Measurements from ENCODE around the gene JARID2.

JARID2 gene

GRCh38 chr6:15361197-15361596, 115.3 kb downstream of the JARID2 start:
- Histone ChIP-seq H4K91ac (ENCODE audit: low read depth, low read length, poor library complexity) (no peak overlapping the region), H2AFZ (ENCODE audit: low read length) (no peak overlapping the region), H2BK15ac (ENCODE audit: low read length) (no peak overlapping the region), H2AK5ac (ENCODE audit: low read depth, low read length) (no peak overlapping the region), H3K4ac (ENCODE audit: low read length) (no peak overlapping the region), H3K9me3 (replicated peaks in 1 of 2; ENCODE audit: control insufficient read depth in 2 of 2, insufficient read depth in 1 of 2, low read depth in 1 of 2, low read length in 2 of 2) (no peaks in the 10 kb centered on the region), H3K14ac (ENCODE audit: low read length) (no peak overlapping the region), H2BK5ac (ENCODE audit: low read length) (no peak overlapping the region), H3K36me3 (replicated peaks in 1 of 2; ENCODE audit: control insufficient read depth in 2 of 2, insufficient read depth in 2 of 2, low read length in 2 of 2) (no peaks in the 10 kb centered on the region), H3K9ac (ENCODE audit: low read depth, low read length, poor library complexity) (no peak overlapping the region), H4K8ac (ENCODE audit: low read depth, low read length) (no peak overlapping the region), H2BK12ac (ENCODE audit: low read length) (no peak overlapping the region), H3K27ac (replicated peaks; ENCODE audit: low read length) (no peak overlapping the region), H3K79me1 (ENCODE audit: low read depth, low read length) (no peaks in the 10 kb centered on the region), H3K4me3 (ENCODE audit: low read length in 2 of 2) (no peak overlapping the region), H2BK120ac (ENCODE audit: low read depth, low read length) (no peak overlapping the region), H3K18ac (ENCODE audit: low read length) (no peak overlapping the region), H3K23ac (ENCODE audit: low read depth, low read length, poor library complexity) (no peak overlapping the region), H3K4me1 (ENCODE audit: control insufficient read depth in 2 of 2, insufficient read depth in 1 of 2, low read depth in 1 of 2, low read length in 2 of 2) (peaks cover 29 to 45% of the 10 kb centered on the region in 2 donors), H3K27me3 (ENCODE audit: control insufficient read depth in 3 of 3, insufficient read depth in 3 of 3, low read depth in 1 of 3, low read length in 3 of 3) (no peaks in the 10 kb centered on the region), H3K4me2 (ENCODE audit: insufficient read depth, low read length, poor library complexity, severe bottlenecking) (no peak overlapping the region)
- DNase-seq (ENCODE audit: low spot score): no peak
- WGBS, 2 donors (ENCODE audit: extremely low coverage in 2 of 2, insufficient read length in 2 of 2, insufficient replicate concordance in 1 of 2): no CpG with 5 or more reads among the region's 3 CpGs

- Histone ChIP-seq H2BK120ac (ENCODE audit: low read depth, low read length) (no peak overlapping the region), H2AFZ (ENCODE audit: low read length) (no peak overlapping the region), H4K91ac (ENCODE audit: low read depth, low read length, poor library complexity) (no peak overlapping the region), H2BK12ac (ENCODE audit: low read length) (no peak overlapping the region), H3K4me1 (ENCODE audit: control insufficient read depth in 2 of 2, insufficient read depth in 1 of 2, low read depth in 1 of 2, low read length in 2 of 2) (peaks cover 32 to 55% of the 10 kb centered on the region in 2 donors), H2BK15ac (ENCODE audit: low read length) (no peak overlapping the region), H2AK5ac (ENCODE audit: low read depth, low read length) (no peak overlapping the region), H3K4me3 (ENCODE audit: low read length in 2 of 2) (no peak overlapping the region), H3K4me2 (ENCODE audit: insufficient read depth, low read length, poor library complexity, severe bottlenecking) (no peak overlapping the region), H3K9me3 (replicated peaks in 1 of 2; ENCODE audit: control insufficient read depth in 2 of 2, insufficient read depth in 1 of 2, low read depth in 1 of 2, low read length in 2 of 2) (no peaks in the 10 kb centered on the region), H3K36me3 (replicated peaks in 1 of 2; ENCODE audit: control insufficient read depth in 2 of 2, insufficient read depth in 2 of 2, low read length in 2 of 2) (no peaks in the 10 kb centered on the region), H3K27me3 (ENCODE audit: control insufficient read depth in 3 of 3, insufficient read depth in 3 of 3, low read depth in 1 of 3, low read length in 3 of 3) (no peaks in the 10 kb centered on the region), H3K79me1 (ENCODE audit: low read depth, low read length) (no peaks in the 10 kb centered on the region), H2BK5ac (ENCODE audit: low read length) (no peak overlapping the region), H3K4ac (ENCODE audit: low read length) (no peak overlapping the region), H3K9ac (ENCODE audit: low read depth, low read length, poor library complexity) (no peak overlapping the region), H4K8ac (ENCODE audit: low read depth, low read length) (no peak overlapping the region), H3K23ac (ENCODE audit: low read depth, low read length, poor library complexity) (no peak overlapping the region), H3K14ac (ENCODE audit: low read length) (no peak overlapping the region), H3K18ac (ENCODE audit: low read length) (no peak overlapping the region), H3K27ac (replicated peaks; ENCODE audit: low read length) (no peak overlapping the region)
- no peak for DNase-seq (ENCODE audit: low spot score)
- 100% methylated on average over 2 of the region's 9 CpGs for WGBS, 2 donors (ENCODE audit: extremely low coverage in 2 of 2, insufficient read length in 2 of 2, insufficient replicate concordance in 1 of 2)
These were observed 116.6 kb downstream of the JARID2 start for GRCh38 chr6:15362274-15363160.

GRCh38 chr6:15363164-15363522, 117.3 kb downstream of the JARID2 start:
- no peak for DNase-seq (ENCODE audit: low spot score)
- no peak overlapping the region for H3K4ac ChIP-seq (ENCODE audit: low read length)
- H3K18ac ChIP-seq (ENCODE audit: low read length): no peak overlapping the region
- WGBS, 2 donors (ENCODE audit: extremely low coverage in 2 of 2, insufficient read length in 2 of 2, insufficient replicate concordance in 1 of 2): no CpG with 5 or more reads among the region's 3 CpGs
- H3K36me3 ChIP-seq (replicated peaks in 1 of 2; ENCODE audit: control insufficient read depth in 2 of 2, insufficient read depth in 2 of 2, low read length in 2 of 2): no peaks in the 10 kb centered on the region
- no peak overlapping the region for H3K23ac ChIP-seq (ENCODE audit: low read depth, low read length, poor library complexity)
- H3K9ac ChIP-seq (ENCODE audit: low read depth, low read length, poor library complexity): no peak overlapping the region
- H2BK5ac ChIP-seq (ENCODE audit: low read length): no peak overlapping the region
- H3K4me1 ChIP-seq (ENCODE audit: control insufficient read depth in 2 of 2, insufficient read depth in 1 of 2, low read depth in 1 of 2, low read length in 2 of 2): peaks cover 29 to 53% of the 10 kb centered on the region in 2 donors
- no peak overlapping the region for H4K91ac ChIP-seq (ENCODE audit: low read depth, low read length, poor library complexity)
- H2BK120ac ChIP-seq (ENCODE audit: low read depth, low read length): no peak overlapping the region
- no peak overlapping the region for H4K8ac ChIP-seq (ENCODE audit: low read depth, low read length)
- H3K14ac ChIP-seq (ENCODE audit: low read length): no peak overlapping the region
- H3K27ac ChIP-seq (replicated peaks; ENCODE audit: low read length): no peak overlapping the region
- H2BK12ac ChIP-seq (ENCODE audit: low read length): no peak overlapping the region
- H3K4me3 ChIP-seq (ENCODE audit: low read length in 2 of 2): no peak overlapping the region
- H3K9me3 ChIP-seq (replicated peaks in 1 of 2; ENCODE audit: control insufficient read depth in 2 of 2, insufficient read depth in 1 of 2, low read depth in 1 of 2, low read length in 2 of 2): no peaks in the 10 kb centered on the region
- H3K4me2 ChIP-seq (ENCODE audit: insufficient read depth, low read length, poor library complexity, severe bottlenecking): no peak overlapping the region
- no peak overlapping the region for H2BK15ac ChIP-seq (ENCODE audit: low read length)
- H2AK5ac ChIP-seq (ENCODE audit: low read depth, low read length): no peak overlapping the region
- H3K79me1 ChIP-seq (ENCODE audit: low read depth, low read length): no peaks in the 10 kb centered on the region
- no peak overlapping the region for H2AFZ ChIP-seq (ENCODE audit: low read length)
- no peaks in the 10 kb centered on the region for H3K27me3 ChIP-seq (ENCODE audit: control insufficient read depth in 3 of 3, insufficient read depth in 3 of 3, low read depth in 1 of 3, low read length in 3 of 3)

GRCh38 chr6:15363523-15364400, 117.9 kb downstream of the JARID2 start:
- H3K27ac ChIP-seq (replicated peaks; ENCODE audit: low read length): no peak overlapping the region

More at GRCh38 chr6:15363523-15364400, 117.9 kb downstream of the JARID2 start:
- no CpG with 5 or more reads among the region's 9 CpGs for WGBS, 2 donors (ENCODE audit: extremely low coverage in 2 of 2, insufficient read length in 2 of 2, insufficient replicate concordance in 1 of 2)
- Histone ChIP-seq H3K14ac (ENCODE audit: low read length) (no peak overlapping the region), H3K27me3 (ENCODE audit: control insufficient read depth in 3 of 3, insufficient read depth in 3 of 3, low read depth in 1 of 3, low read length in 3 of 3) (no peaks in the 10 kb centered on the region), H2BK15ac (ENCODE audit: low read length) (no peak overlapping the region), H2BK12ac (ENCODE audit: low read length) (no peak overlapping the region), H3K9ac (ENCODE audit: low read depth, low read length, poor library complexity) (no peak overlapping the region), H2BK5ac (ENCODE audit: low read length) (no peak overlapping the region), H3K9me3 (replicated peaks in 1 of 2; ENCODE audit: control insufficient read depth in 2 of 2, insufficient read depth in 1 of 2, low read depth in 1 of 2, low read length in 2 of 2) (peaks cover 0 to 3% of the 10 kb centered on the region in 2 donors), H3K4me3 (ENCODE audit: low read length in 2 of 2) (no peak overlapping the region), H3K18ac (ENCODE audit: low read length) (no peak overlapping the region), H3K36me3 (replicated peaks in 1 of 2; ENCODE audit: control insufficient read depth in 2 of 2, insufficient read depth in 2 of 2, low read length in 2 of 2) (peaks cover 0 to 2% of the 10 kb centered on the region in 2 donors), H3K79me1 (ENCODE audit: low read depth, low read length) (no peaks in the 10 kb centered on the region), H2BK120ac (ENCODE audit: low read depth, low read length) (no peak overlapping the region), H3K4me1 (ENCODE audit: control insufficient read depth in 2 of 2, insufficient read depth in 1 of 2, low read depth in 1 of 2, low read length in 2 of 2) (peaks cover 27 to 48% of the 10 kb centered on the region in 2 donors), H3K23ac (ENCODE audit: low read depth, low read length, poor library complexity) (no peak overlapping the region), H3K4ac (ENCODE audit: low read length) (no peak overlapping the region), H4K8ac (ENCODE audit: low read depth, low read length) (no peak overlapping the region), H2AK5ac (ENCODE audit: low read depth, low read length) (no peak overlapping the region), H4K91ac (ENCODE audit: low read depth, low read length, poor library complexity) (no peak overlapping the region), H3K4me2 (ENCODE audit: insufficient read depth, low read length, poor library complexity, severe bottlenecking) (no peak overlapping the region), H2AFZ (ENCODE audit: low read length) (no peak overlapping the region)
- no peak for DNase-seq (ENCODE audit: low spot score)

All from neuronal stem cell (in vitro differentiated cells).